Measurements from ENCODE around the gene SLC27A6.

DNA sequence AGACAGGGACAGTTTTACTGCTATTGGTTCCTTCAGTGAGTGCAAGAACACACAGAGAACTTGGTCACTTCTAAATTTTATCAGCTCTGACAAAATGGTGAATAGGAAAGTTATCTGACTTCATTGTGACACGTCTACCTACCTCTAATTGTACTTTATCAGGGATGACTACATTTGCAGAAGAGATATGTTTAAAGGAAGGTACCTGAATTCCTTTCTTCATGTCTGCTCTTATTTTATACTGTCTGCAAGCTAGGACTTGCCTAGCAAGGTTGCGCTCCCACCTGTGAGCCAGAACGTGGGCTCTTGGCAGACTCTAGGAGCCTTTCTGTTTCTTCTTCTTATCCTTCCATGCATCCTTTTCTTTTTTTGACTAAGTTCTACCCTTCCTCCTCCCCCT is 1.6 kb downstream of the SLC27A6 start:
- TF ChIP-seq, protein P1, sequence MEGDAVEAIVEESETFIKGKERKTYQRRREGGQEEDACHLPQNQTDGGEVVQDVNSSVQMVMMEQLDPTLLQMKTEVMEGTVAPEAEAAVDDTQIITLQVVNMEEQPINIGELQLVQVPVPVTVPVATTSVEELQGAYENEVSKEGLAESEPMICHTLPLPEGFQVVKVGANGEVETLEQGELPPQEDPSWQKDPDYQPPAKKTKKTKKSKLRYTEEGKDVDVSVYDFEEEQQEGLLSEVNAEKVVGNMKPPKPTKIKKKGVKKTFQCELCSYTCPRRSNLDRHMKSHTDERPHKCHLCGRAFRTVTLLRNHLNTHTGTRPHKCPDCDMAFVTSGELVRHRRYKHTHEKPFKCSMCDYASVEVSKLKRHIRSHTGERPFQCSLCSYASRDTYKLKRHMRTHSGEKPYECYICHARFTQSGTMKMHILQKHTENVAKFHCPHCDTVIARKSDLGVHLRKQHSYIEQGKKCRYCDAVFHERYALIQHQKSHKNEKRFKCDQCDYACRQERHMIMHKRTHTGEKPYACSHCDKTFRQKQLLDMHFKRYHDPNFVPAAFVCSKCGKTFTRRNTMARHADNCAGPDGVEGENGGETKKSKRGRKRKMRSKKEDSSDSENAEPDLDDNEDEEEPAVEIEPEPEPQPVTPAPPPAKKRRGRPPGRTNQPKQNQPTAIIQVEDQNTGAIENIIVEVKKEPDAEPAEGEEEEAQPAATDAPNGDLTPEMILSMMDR (IDR thresholded peaks at IDR 0.05): no peak
- TF ChIP-seq EZH2 (IDR thresholded peaks at IDR 0.05; ENCODE audit: borderline replicate concordance, insufficient read depth, low read depth, low read length, poor library complexity, severe bottlenecking): no peak
